Progenitor cell of endocrine pancreas (in vitro differentiated cells): ENCODE data around the gene MTA2. TPM values are rescaled to one million over a fixed set of nuclear protein-coding genes. Genes with fewer than 3 reads are reported as not detected.
A peak's percentile ranks its signal among the peaks of the same experiment; 100 is the strongest.
"Not testable (repeated sequence)": the region's sequence is repeated elsewhere in the genome, so short reads cannot be mapped to it uniquely, and the experiment has no call there.

Experiments
- DNase-seq: peaks from one replicate; pipeline ENCODE4 v3.0.0; 2021; ENCODE audit warnings: low spot score; ENCODE audit not compliant: unreplicated experiment
- H3K27ac Mint-ChIP-seq: 2 replicates; pipeline ENCODE4 v1.8.0; 2021; ENCODE audit warnings: mild to moderate bottlenecking, moderate library complexity, mixed read lengths
- H3K27me3 Mint-ChIP-seq: 2 replicates; pipeline ENCODE4 v1.8.0; 2021; ENCODE audit warnings: mixed read lengths
- H3K36me3 Mint-ChIP-seq: 2 replicates; pipeline ENCODE4 v1.8.0; 2022; ENCODE audit warnings: mixed read lengths; ENCODE audit not compliant: insufficient read depth
- H3K4me1 Mint-ChIP-seq: 2 replicates; pipeline ENCODE4 v1.8.0; 2021; ENCODE audit warnings: low read depth, mixed read lengths
- H3K4me3 Mint-ChIP-seq: 2 replicates; pipeline ENCODE4 v1.8.0; 2021; ENCODE audit warnings: low read depth, mild to moderate bottlenecking, moderate library complexity, mixed read lengths
- H3K9me3 Mint-ChIP-seq: 2 replicates; pipeline ENCODE4 v1.8.0; 2021; ENCODE audit warnings: low read depth, mixed read lengths
- total RNA-seq: library from RNA; stranded (reverse); gene quantifications from 2 replicates; pipeline ENCODE4 v1.2.1, GENCODE V29; 2021
- TF ChIP-seq, protein P1 (sequence below): fragments of 200-600 bp; sonication (generic); IDR thresholded peaks from one replicate; pipeline ENCODE4 v1.5.0; 2021; ENCODE audit warnings: antibody characterized with exemption, mild to moderate bottlenecking; ENCODE audit not compliant: unreplicated experiment

Gene MTA2
- total RNA-seq, 1 donor from 2014 or later = 134 TPM

DNA sequence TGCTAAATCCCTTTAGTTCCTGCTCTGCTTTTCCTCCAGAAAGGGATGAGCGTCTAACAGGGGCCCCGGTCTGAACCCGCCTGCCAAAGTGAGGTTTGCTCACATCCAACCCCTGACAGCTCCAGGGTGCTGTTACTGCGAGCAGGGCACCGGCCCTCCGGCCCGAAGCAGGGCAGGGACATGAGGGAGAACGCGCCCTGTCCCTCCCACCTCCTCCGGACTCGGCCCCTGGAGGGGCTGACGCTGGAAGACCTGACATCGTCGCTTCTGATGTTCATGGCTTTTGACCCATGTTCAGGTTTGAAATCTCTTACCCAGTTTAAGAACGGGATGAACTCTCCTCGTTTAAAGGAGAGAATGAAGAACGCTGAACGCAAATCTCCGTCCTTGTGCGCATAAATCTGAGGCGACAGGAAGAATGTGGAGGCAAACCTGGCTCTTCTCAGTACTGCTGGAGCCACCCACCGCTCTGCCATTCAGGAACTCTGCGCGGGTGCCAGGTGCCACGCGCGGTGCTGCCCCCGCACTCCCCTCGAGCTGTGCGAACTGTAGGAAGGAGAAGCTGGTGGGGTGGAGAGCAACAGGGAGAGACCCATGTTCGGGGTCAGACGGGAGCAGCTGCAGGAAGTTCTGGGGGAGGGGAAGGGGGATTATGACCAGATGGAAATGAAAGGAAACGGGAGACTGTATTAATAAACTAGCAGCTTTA is 27.1 kb downstream of the MTA2 start:
- peaks cover 27% of the 10 kb centered on the region for H3K36me3 Mint-ChIP-seq
- TF ChIP-seq, protein P1, sequence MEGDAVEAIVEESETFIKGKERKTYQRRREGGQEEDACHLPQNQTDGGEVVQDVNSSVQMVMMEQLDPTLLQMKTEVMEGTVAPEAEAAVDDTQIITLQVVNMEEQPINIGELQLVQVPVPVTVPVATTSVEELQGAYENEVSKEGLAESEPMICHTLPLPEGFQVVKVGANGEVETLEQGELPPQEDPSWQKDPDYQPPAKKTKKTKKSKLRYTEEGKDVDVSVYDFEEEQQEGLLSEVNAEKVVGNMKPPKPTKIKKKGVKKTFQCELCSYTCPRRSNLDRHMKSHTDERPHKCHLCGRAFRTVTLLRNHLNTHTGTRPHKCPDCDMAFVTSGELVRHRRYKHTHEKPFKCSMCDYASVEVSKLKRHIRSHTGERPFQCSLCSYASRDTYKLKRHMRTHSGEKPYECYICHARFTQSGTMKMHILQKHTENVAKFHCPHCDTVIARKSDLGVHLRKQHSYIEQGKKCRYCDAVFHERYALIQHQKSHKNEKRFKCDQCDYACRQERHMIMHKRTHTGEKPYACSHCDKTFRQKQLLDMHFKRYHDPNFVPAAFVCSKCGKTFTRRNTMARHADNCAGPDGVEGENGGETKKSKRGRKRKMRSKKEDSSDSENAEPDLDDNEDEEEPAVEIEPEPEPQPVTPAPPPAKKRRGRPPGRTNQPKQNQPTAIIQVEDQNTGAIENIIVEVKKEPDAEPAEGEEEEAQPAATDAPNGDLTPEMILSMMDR = no peak
- peak overlapping the region; percentile 99 for H3K27ac Mint-ChIP-seq
- no peaks in the 10 kb centered on the region for H3K27me3 Mint-ChIP-seq
- H3K4me3 Mint-ChIP-seq = peak overlapping the region; percentile 99
- peaks cover 33% of the 10 kb centered on the region for H3K4me1 Mint-ChIP-seq
- DNase-seq = no peak
- H3K9me3 Mint-ChIP-seq = no peaks in the 10 kb centered on the region

DNA sequence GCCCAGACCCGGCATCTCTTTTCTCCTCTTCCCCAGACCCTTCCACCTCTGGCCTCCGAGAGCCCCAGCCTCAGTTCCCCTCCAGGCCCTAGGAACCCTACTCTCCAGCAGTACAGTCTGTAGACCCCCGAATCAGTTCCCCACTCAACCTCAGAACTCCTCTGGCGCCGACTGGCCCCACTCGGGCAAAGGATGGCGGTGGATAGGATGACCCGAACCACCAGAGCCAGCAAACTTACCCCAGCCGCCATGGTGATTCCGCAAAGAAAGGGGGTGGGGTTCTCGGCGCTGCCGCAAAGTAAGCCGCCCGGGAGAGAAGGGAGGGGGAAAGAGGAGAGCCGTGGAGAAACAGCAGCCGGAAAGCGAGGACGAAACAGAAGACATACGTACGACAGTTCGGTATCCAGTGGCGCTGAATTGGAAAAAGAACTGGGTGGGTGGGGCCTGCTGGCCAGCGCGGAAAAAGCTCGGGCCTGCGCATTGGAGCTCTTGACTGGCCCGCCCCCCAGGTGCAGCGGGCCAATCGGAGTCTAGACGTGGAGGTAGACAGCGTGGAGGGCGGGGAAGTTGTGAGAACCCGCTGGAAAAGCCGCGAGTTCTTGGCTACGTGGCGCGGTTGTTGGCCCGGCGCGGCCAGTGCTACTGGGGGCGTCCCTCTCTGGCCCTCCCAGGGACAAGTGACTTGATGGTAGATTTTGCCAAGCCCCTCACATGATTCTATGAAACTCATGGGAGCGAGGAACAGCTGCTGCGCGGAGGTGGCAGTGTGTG is 27.9 kb downstream of the MTA2 start, which contains the start of gene EEF1G:
EEF1G (minus strand) TSS at position 300 of the 771 bp plus-strand sequence; CDS start at position 251, 49 bp downstream.
- Mint-ChIP-seq H3K9me3 (no peaks in the 10 kb centered on the region), H3K4me1 (peaks cover 33% of the 10 kb centered on the region), H3K4me3 (peak within 1 kb of the TSS; percentile 99), H3K27me3 (no peaks in the 10 kb centered on the region), H3K36me3 (peaks cover 27% of the 10 kb centered on the region), H3K27ac (peak within 1 kb of the TSS; percentile 99)
- DNase-seq = peak; percentile 95
- TF ChIP-seq, protein P1 = no peak

DNA sequence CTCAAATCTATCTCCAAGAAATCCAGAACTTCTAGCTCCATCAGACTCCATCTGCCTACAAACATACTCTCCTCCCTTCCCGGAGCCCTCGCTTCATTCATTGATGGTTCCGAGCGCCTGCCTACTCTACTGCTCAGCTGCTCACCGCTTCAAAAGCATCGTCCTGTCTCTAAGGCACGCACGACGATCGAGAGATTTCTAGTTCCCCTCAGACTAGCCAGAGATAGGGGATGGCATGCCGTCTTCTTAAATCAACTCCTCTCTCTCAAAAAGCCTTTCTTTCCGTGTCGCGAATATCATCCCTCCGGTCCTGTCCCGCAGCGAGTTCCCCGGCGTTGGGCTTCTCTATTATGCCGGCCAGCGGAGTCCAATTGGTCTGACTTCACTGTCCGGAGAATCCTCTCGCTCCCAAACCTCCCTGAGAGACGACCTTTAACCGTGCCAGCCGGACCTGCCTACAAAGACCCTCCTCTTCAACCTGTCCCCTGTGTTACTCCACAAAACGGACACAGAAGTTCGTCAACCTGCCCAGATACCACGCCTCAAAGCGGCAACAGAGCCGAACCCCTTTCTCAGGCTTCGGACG is 28.6 kb downstream of the MTA2 start:
- peaks cover 33% of the 10 kb centered on the region for H3K4me1 Mint-ChIP-seq
- peak overlapping the region; percentile 99 for H3K27ac Mint-ChIP-seq
- no peak for DNase-seq
- no peaks in the 10 kb centered on the region for H3K27me3 Mint-ChIP-seq
- H3K36me3 Mint-ChIP-seq = peaks cover 29% of the 10 kb centered on the region
- peak overlapping the region; percentile 99 for H3K4me3 Mint-ChIP-seq
- TF ChIP-seq, protein P1 = no peak
- no peaks in the 10 kb centered on the region for H3K9me3 Mint-ChIP-seq

DNA sequence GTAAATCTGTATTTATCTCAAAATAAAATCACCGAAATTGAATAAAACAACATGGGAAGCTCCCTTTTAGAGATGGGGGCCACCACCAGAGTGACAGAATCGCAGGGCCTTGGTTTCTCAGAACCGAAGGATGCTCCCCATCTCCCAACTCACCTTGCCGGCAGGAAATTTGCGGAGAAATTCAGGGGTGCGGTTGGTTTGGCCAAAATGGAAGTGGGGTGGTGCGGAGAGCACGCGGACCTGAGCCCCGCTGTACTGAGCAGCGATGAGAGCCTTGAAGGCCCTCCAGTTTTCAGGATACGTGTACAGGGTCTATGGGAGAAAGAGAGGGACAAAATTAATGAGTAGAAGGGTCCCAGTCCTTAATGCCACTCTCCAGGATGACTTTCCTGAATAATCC is 29.2 kb downstream of the MTA2 start:
- Mint-ChIP-seq H3K4me1 (peaks cover 33% of the 10 kb centered on the region), H3K4me3 (peak overlapping the region; percentile 99), H3K27me3 (no peaks in the 10 kb centered on the region), H3K9me3 (no peaks in the 10 kb centered on the region), H3K36me3 (peaks cover 31% of the 10 kb centered on the region), H3K27ac (peak overlapping the region; percentile 99)
- TF ChIP-seq, protein P1 = no peak
- DNase-seq = no peak

DNA sequence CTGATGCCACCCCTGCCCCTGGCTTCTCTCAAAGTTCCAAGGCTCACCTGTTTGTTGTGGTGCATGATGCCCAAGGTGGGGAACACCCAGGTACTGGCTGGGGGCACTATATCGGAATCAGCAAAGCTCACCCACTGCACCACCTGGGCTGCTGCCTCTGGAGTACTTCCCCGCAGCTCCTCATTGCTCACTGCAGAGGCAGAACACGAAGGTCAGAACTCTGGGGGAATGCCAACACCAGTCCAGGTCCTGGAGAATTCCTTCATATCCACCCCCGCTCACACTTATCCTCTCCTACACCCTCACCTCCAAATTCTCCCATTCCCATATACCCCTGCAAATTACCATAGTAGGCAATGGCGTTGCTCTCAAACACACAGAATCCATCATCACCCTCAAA is 30.2 kb downstream of the MTA2 start:
- peaks cover 41% of the 10 kb centered on the region for H3K4me1 Mint-ChIP-seq
- H3K4me3 Mint-ChIP-seq = peak overlapping the region; percentile 1
- H3K36me3 Mint-ChIP-seq = peaks cover 36% of the 10 kb centered on the region
- not testable (repeated sequence) for DNase-seq, H3K9me3 Mint-ChIP-seq, H3K27me3 Mint-ChIP-seq
- peak overlapping the region; percentile 69 for H3K27ac Mint-ChIP-seq

DNA sequence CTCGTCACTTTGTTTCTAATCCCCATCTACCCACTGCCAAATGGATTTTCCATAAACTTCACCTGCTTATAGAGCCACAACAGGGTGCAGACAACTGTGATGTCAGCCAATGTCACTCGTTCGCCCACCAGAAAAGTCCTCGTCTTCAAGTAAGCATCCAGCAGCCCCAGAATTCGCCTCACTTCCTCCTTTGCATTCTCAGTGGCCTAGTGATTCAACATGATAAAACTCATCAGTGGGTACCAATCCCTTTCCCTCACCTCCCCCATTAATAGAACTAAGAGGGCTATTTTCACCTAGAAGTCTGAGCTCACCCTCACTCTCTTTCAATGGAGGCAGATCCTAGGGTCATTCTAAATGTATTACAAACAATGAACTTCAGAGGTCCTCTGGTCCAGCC is 30.8 kb downstream of the MTA2 start:
- not testable (repeated sequence) for DNase-seq, H3K9me3 Mint-ChIP-seq, H3K27me3 Mint-ChIP-seq
- H3K4me1 Mint-ChIP-seq = peaks cover 47% of the 10 kb centered on the region
- H3K36me3 Mint-ChIP-seq = peaks cover 39% of the 10 kb centered on the region
- peak overlapping the region; percentile 8 for H3K4me3 Mint-ChIP-seq
- H3K27ac Mint-ChIP-seq = peak overlapping the region; percentile 87
